LNCAP (cell line): ENCODE data around the gene PRND.

Experiments used
- CTCF ChIP-seq: fragments of 450-650 bp; IDR thresholded peaks from 2 replicates; pipeline ENCODE4 v1.5.1; 2017; ENCODE audit warnings: mild to moderate bottlenecking

PRND gene

GRCh38 chr20:4766631-4767030 is 44.9 kb downstream of the PRND start:
- TF ChIP-seq CTCF = no peak

- TF ChIP-seq CTCF = no peak
These were observed 45.4 kb downstream of the PRND start for GRCh38 chr20:4767084-4767483.

- no peak for TF ChIP-seq CTCF
These were observed 47.6 kb downstream of the PRND start for GRCh38 chr20:4769328-4769727.

GRCh38 chr20:4770026-4770425 is 48.3 kb downstream of the PRND start:
- no peak for TF ChIP-seq CTCF

GRCh38 chr20:4771004-4771403 is 49.3 kb downstream of the PRND start:
- no peak for TF ChIP-seq CTCF

GRCh38 chr20:4772132-4772531 is 50.4 kb downstream of the PRND start:
- no peak for TF ChIP-seq CTCF

- TF ChIP-seq CTCF = no peak
These were observed 52.0 kb downstream of the PRND start for GRCh38 chr20:4773736-4774135.

GRCh38 chr20:4774207-4774606 is 52.5 kb downstream of the PRND start:
- TF ChIP-seq CTCF = no peak
